Neural cell (in vitro differentiated cells): ENCODE data around the gene CRTC1. TPM values are rescaled to one million over a fixed set of nuclear protein-coding genes. Genes with fewer than 3 reads are reported as not detected.

Source experiments
- H2AFZ ChIP-seq: fragments of 200-600, 300-800 bp; sonication (generic), shearing (Covaris generic); 2 replicates; pipeline ENCODE4 v1.6.0; 2014; ENCODE audit warnings: low read depth, mild to moderate bottlenecking, antibody characterized with exemption, low read length, moderate library complexity
- H3F3A ChIP-seq: fragments of 200-600 bp; shearing (Covaris generic); 2 replicates; pipeline ENCODE4 v1.6.1; 2016; ENCODE audit warnings: mild to moderate bottlenecking, moderate library complexity, mixed read lengths, antibody characterized with exemption, low read length; ENCODE audit not compliant: insufficient read depth, poor library complexity, severe bottlenecking
- H3K27ac ChIP-seq: fragments of 200-600, 300-800 bp; sonication (generic), shearing (Covaris generic); 2 replicates; pipeline ENCODE4 v1.5.1; 2014; ENCODE audit warnings: mild to moderate bottlenecking, low read length, moderate library complexity
- H3K27me3 ChIP-seq: fragments of 300-800, 200-600 bp; sonication (generic), shearing (Covaris generic); 2 replicates; pipeline ENCODE4 v1.6.0; 2014; ENCODE audit warnings: mild to moderate bottlenecking, low read depth, low read length, moderate library complexity; ENCODE audit not compliant: insufficient read depth
- H3K36me3 ChIP-seq: fragments of 300-800, 200-600 bp; sonication (generic), shearing (Covaris generic); 2 replicates; pipeline ENCODE4 v1.5.1; 2014; ENCODE audit warnings: mild to moderate bottlenecking, antibody characterized with exemption, low read length, moderate library complexity; ENCODE audit not compliant: insufficient read depth
- H3K4me2 ChIP-seq: fragments of 300-800, 200-600 bp; sonication (generic), shearing (Covaris generic); 2 replicates; pipeline ENCODE4 v1.6.0; 2014; ENCODE audit warnings: mild to moderate bottlenecking, low read length
- H3K4me3 ChIP-seq: fragments of 300-800, 200-600 bp; sonication (generic), shearing (Covaris generic); 2 replicates; pipeline ENCODE4 v1.5.1; 2014; ENCODE audit warnings: mild to moderate bottlenecking, low read length, moderate library complexity
- H3K79me2 ChIP-seq: fragments of 200-600 bp; shearing (Covaris generic); replicated peaks from 2 replicates; pipeline ENCODE4 v1.6.0; 2014; ENCODE audit warnings: mild to moderate bottlenecking, low read length, moderate library complexity; ENCODE audit not compliant: insufficient read depth
- H3K9ac ChIP-seq: fragments of 300-800, 200-600 bp; sonication (generic), shearing (Covaris generic); 2 replicates; pipeline ENCODE4 v1.6.1; 2016; ENCODE audit warnings: mild to moderate bottlenecking, low read length, mixed read lengths
- H3K9me2 ChIP-seq: fragments of 200-600 bp; shearing (Covaris generic); 2 replicates; pipeline ENCODE4 v1.6.1; 2016; ENCODE audit warnings: mild to moderate bottlenecking, low read length, mixed read lengths; ENCODE audit not compliant: insufficient read depth
- H3K9me3 ChIP-seq: fragments of 200-600, 300-800 bp; sonication (generic), shearing (Covaris generic); 2 replicates; pipeline ENCODE4 v1.6.1; 2016; ENCODE audit warnings: mild to moderate bottlenecking, mixed run types, low read length, moderate library complexity, mixed read lengths
- H4K20me1 ChIP-seq: fragments of 200-600 bp; shearing (Covaris generic); 2 replicates; pipeline ENCODE4 v1.6.1; 2016; ENCODE audit warnings: mild to moderate bottlenecking, mixed run types; ENCODE audit not compliant: insufficient read depth
- CTCF ChIP-seq: fragments of 450-650 bp; IDR thresholded peaks from 2 replicates; pipeline ENCODE4 v1.5.1; 2014; ENCODE audit warnings: antibody characterized with exemption, mild to moderate bottlenecking, moderate library complexity; ENCODE audit not compliant: poor library complexity, severe bottlenecking
- EP300 ChIP-seq: fragments of 450-650 bp; conservative IDR thresholded peaks from 2 replicates; pipeline ENCODE4 v1.6.1; 2014; ENCODE audit warnings: antibody characterized with exemption, mild to moderate bottlenecking, moderate library complexity; ENCODE audit not compliant: poor library complexity, severe bottlenecking
- EZH2 ChIP-seq: fragments of 200-600, 300-800 bp; shearing (Covaris generic), sonication (generic); IDR thresholded peaks from 2 replicates; pipeline ENCODE4 v1.6.1; 2014; ENCODE audit warnings: antibody characterized with exemption, low read length, borderline replicate concordance, mild to moderate bottlenecking; ENCODE audit not compliant: insufficient read depth, poor library complexity, severe bottlenecking
- MXI1 ChIP-seq: fragments of 450-650 bp; conservative IDR thresholded peaks from 2 replicates; pipeline ENCODE4 v1.6.1; 2014; ENCODE audit warnings: antibody characterized with exemption, mild to moderate bottlenecking; ENCODE audit not compliant: poor library complexity, severe bottlenecking
- POLR2AphosphoS5 ChIP-seq: IDR thresholded peaks from 2 replicates; pipeline ENCODE4 v1.6.1; 2012
- RAD21 ChIP-seq: fragments of 450-650 bp; conservative IDR thresholded peaks from 2 replicates; pipeline ENCODE4 v1.6.1; 2014; ENCODE audit warnings: antibody characterized with exemption, mild to moderate bottlenecking, moderate library complexity
- REST ChIP-seq: IDR thresholded peaks from 2 replicates; pipeline ENCODE4 v1.6.1; 2012; ENCODE audit warnings: borderline replicate concordance
- SMC3 ChIP-seq: fragments of 450-650 bp; conservative IDR thresholded peaks from 2 replicates; pipeline ENCODE4 v1.6.1; 2014; ENCODE audit warnings: antibody characterized with exemption, mild to moderate bottlenecking, moderate library complexity; ENCODE audit not compliant: poor library complexity
- TAF1 ChIP-seq: IDR thresholded peaks from 2 replicates; pipeline ENCODE4 v1.6.1; 2012; ENCODE audit warnings: low read depth
- polyA plus RNA-seq: library from polyadenylated mRNA; depleted of rRNA; stranded (reverse); fragments of >200 nt; gene quantifications from 2 replicates; pipeline ENCODE4 v1.2.3, GENCODE V29; 2014

Gene CRTC1
- polyA plus RNA-seq, 1 donor from 2014 or later = 10.4 TPM

GRCh38 chr19:18802354-18802753 lies 118.9 kb downstream of the CRTC1 start:
- no peak overlapping the region for H3K4me3 ChIP-seq
- H2AFZ ChIP-seq = no peak overlapping the region
- TF ChIP-seq EP300 = no peak
- no peaks in the 10 kb centered on the region for H3K79me2 ChIP-seq
- peaks cover 10% of the 10 kb centered on the region for H3K27me3 ChIP-seq
- H3K4me2 ChIP-seq = no peak overlapping the region
- no peaks in the 10 kb centered on the region for H3F3A ChIP-seq
- no peaks in the 10 kb centered on the region for H3K9me3 ChIP-seq
- H3K36me3 ChIP-seq = no peaks in the 10 kb centered on the region
- no peaks in the 10 kb centered on the region for H3K9me2 ChIP-seq
- H3K9ac ChIP-seq = no peak overlapping the region
- no peak overlapping the region for H3K27ac ChIP-seq
- no peaks in the 10 kb centered on the region for H4K20me1 ChIP-seq

GRCh38 chr19:18803550-18804138 lies 120.2 kb downstream of the CRTC1 start:
- Histone ChIP-seq H3K27me3 (peaks cover 10% of the 10 kb centered on the region), H3K9me3 (no peaks in the 10 kb centered on the region)

More at GRCh38 chr19:18803550-18804138, 120.2 kb downstream of the CRTC1 start:
- H3K27ac ChIP-seq = no peak overlapping the region
- TF ChIP-seq SMC3 = no peak
- no peak for TF ChIP-seq POLR2AphosphoS5
- no peak for TF ChIP-seq EZH2
- TF ChIP-seq EP300 = no peak
- no peak for TF ChIP-seq MXI1
- no peak for TF ChIP-seq CTCF
- TF ChIP-seq RAD21 = no peak
- no peak for TF ChIP-seq REST
- TF ChIP-seq TAF1 = no peak
- no peak overlapping the region for H3K9ac ChIP-seq
- H3K36me3 ChIP-seq = no peaks in the 10 kb centered on the region
- H3K4me2 ChIP-seq = no peak overlapping the region
- H3K9me2 ChIP-seq = no peaks in the 10 kb centered on the region
- H3K4me3 ChIP-seq = no peak overlapping the region
- H3K79me2 ChIP-seq = no peaks in the 10 kb centered on the region
- no peaks in the 10 kb centered on the region for H4K20me1 ChIP-seq
- H3F3A ChIP-seq = no peaks in the 10 kb centered on the region
- H2AFZ ChIP-seq = no peak overlapping the region
